Measurements from ENCODE around the gene RAB31.
"Not testable (repeated sequence)": the region's sequence is repeated elsewhere in the genome, so short reads cannot be mapped to it uniquely, and the experiment has no call there.

Gene RAB31

DNA sequence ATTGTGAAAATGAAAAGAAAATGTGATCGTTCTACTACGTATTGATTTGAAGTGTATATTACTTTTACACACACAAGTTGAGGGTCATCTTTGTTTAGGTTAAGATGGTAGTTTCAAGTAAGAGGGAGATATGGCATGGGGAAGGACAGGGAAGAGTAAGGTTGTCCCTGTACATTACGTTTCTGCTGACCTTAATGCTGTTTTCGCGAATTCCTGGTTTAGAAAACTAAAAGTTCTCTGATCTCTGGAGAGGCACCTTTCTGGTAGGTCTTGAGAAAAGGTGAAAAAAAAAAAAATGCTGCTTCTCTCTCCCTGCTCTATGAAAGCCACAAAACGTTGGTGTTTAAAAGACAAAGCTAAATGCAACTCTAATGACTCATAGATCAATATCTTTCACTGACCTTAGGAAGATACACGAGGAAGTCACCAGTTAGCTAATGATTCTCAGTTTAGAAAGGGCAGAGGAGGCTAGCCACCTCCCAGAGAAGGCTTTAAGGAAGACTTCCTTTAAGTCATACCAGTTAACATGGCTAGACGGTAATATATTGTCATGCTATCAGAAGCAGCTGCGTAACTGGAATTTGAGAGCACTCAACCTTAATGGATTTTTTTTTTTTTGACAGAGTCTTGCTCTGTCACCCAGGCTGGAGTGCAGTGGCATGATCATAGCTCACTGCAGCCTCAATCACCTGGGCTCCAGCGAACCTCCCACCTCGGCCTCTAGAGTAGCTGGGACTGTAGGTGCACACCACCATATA, 190.9 kb downstream of the RAB31 start:
- H3K36me3 ChIP-seq (ENCODE audit: control insufficient read depth, insufficient read depth, low read length) = no peaks in the 10 kb centered on the region
- WGBS (ENCODE audit: insufficient coverage, insufficient read length) = 100% methylated on average over 2 of the region's 11 CpGs
- H3K4me3 ChIP-seq (ENCODE audit: low read length) = no peak overlapping the region
- no peaks in the 10 kb centered on the region for H3K9me3 ChIP-seq (ENCODE audit: control insufficient read depth, insufficient read depth, low read length)
- no peak for DNase-seq (ENCODE audit: low read depth, low spot score)
- no peaks in the 10 kb centered on the region for H3K27me3 ChIP-seq (ENCODE audit: control insufficient read depth, insufficient read depth, low read length)
- no peaks in the 10 kb centered on the region for H3K4me1 ChIP-seq (ENCODE audit: control insufficient read depth, insufficient read depth, low read length)
- H3K27ac ChIP-seq (ENCODE audit: low read length) = no peak overlapping the region

GRCh38 chr18:9899550-9899930, 191.4 kb downstream of the RAB31 start:
- H3K4me3 ChIP-seq (ENCODE audit: low read length); H3K36me3 ChIP-seq (ENCODE audit: control insufficient read depth, insufficient read depth, low read length); H3K9me3 ChIP-seq (ENCODE audit: control insufficient read depth, insufficient read depth, low read length); H3K27ac ChIP-seq (ENCODE audit: low read length); DNase-seq (ENCODE audit: low read depth, low spot score); H3K27me3 ChIP-seq (ENCODE audit: control insufficient read depth, insufficient read depth, low read length); H3K4me1 ChIP-seq (ENCODE audit: control insufficient read depth, insufficient read depth, low read length): not testable (repeated sequence)
- no CpG with 5 or more reads among the region's 1 CpG for WGBS (ENCODE audit: insufficient coverage, insufficient read length)

- Histone ChIP-seq H3K9me3 (ENCODE audit: control insufficient read depth, insufficient read depth, low read length) (no peaks in the 10 kb centered on the region), H3K27me3 (ENCODE audit: control insufficient read depth, insufficient read depth, low read length) (no peaks in the 10 kb centered on the region), H3K36me3 (ENCODE audit: control insufficient read depth, insufficient read depth, low read length) (no peaks in the 10 kb centered on the region), H3K4me1 (ENCODE audit: control insufficient read depth, insufficient read depth, low read length) (no peaks in the 10 kb centered on the region), H3K4me3 (ENCODE audit: low read length) (no peak overlapping the region), H3K27ac (ENCODE audit: low read length) (no peak overlapping the region)
- no peak for DNase-seq (ENCODE audit: low read depth, low spot score)
- WGBS (ENCODE audit: insufficient coverage, insufficient read length) = no CpG with 5 or more reads among the region's 7 CpGs
Observed at GRCh38 chr18:9900699-9901098, 192.6 kb downstream of the RAB31 start.

- H3K4me3 ChIP-seq (ENCODE audit: low read length) = no peak overlapping the region
- H3K36me3 ChIP-seq (ENCODE audit: control insufficient read depth, insufficient read depth, low read length) = no peaks in the 10 kb centered on the region
- WGBS (ENCODE audit: insufficient coverage, insufficient read length) = no CpG with 5 or more reads among the region's 3 CpGs
- DNase-seq (ENCODE audit: low read depth, low spot score) = no peak
- no peak overlapping the region for H3K27ac ChIP-seq (ENCODE audit: low read length)
- no peaks in the 10 kb centered on the region for H3K27me3 ChIP-seq (ENCODE audit: control insufficient read depth, insufficient read depth, low read length)
- H3K9me3 ChIP-seq (ENCODE audit: control insufficient read depth, insufficient read depth, low read length) = no peaks in the 10 kb centered on the region
- no peaks in the 10 kb centered on the region for H3K4me1 ChIP-seq (ENCODE audit: control insufficient read depth, insufficient read depth, low read length)
Observed at GRCh38 chr18:9901377-9901776, 193.3 kb downstream of the RAB31 start.

DNA sequence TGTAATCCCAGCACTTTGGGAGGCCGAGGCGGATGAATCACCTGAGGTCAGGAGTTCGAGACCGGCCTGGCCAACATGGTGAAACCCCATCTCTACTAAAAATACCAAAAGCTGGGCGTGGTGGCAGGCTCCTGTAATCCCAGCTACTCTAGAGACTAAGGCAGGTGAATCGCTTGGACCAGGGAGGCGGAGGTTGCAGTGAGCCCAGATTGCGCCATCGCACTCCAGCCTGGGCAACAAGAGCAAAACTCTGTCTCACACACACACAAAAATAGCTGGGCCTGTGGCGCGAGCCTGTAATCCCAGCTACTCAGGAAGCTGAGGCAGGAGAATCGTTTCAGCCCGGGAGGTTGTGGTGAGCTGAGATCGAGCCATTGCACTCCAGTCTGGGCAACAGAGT, 194.2 kb downstream of the RAB31 start:
- H3K27me3 ChIP-seq (ENCODE audit: control insufficient read depth, insufficient read depth, low read length); H3K9me3 ChIP-seq (ENCODE audit: control insufficient read depth, insufficient read depth, low read length); H3K27ac ChIP-seq (ENCODE audit: low read length); H3K36me3 ChIP-seq (ENCODE audit: control insufficient read depth, insufficient read depth, low read length); H3K4me3 ChIP-seq (ENCODE audit: low read length); H3K4me1 ChIP-seq (ENCODE audit: control insufficient read depth, insufficient read depth, low read length); DNase-seq (ENCODE audit: low read depth, low spot score): not testable (repeated sequence)
- WGBS (ENCODE audit: insufficient coverage, insufficient read length) = no CpG with 5 or more reads among the region's 14 CpGs

- no peak overlapping the region for H3K4me3 ChIP-seq (ENCODE audit: low read length)
- no CpG with 5 or more reads among the region's 10 CpGs for WGBS (ENCODE audit: insufficient coverage, insufficient read length)
- no peaks in the 10 kb centered on the region for H3K9me3 ChIP-seq (ENCODE audit: control insufficient read depth, insufficient read depth, low read length)
- no peaks in the 10 kb centered on the region for H3K4me1 ChIP-seq (ENCODE audit: control insufficient read depth, insufficient read depth, low read length)
- H3K27ac ChIP-seq (ENCODE audit: low read length) = no peak overlapping the region
- no peak for DNase-seq (ENCODE audit: low read depth, low spot score)
- no peaks in the 10 kb centered on the region for H3K27me3 ChIP-seq (ENCODE audit: control insufficient read depth, insufficient read depth, low read length)
- no peaks in the 10 kb centered on the region for H3K36me3 ChIP-seq (ENCODE audit: control insufficient read depth, insufficient read depth, low read length)
Observed at GRCh38 chr18:9902832-9903231, 194.7 kb downstream of the RAB31 start.

- H3K4me3 ChIP-seq (ENCODE audit: low read length) = no peak overlapping the region
- no CpG with 5 or more reads among the region's 5 CpGs for WGBS (ENCODE audit: insufficient coverage, insufficient read length)
- H3K27me3 ChIP-seq (ENCODE audit: control insufficient read depth, insufficient read depth, low read length) = no peaks in the 10 kb centered on the region
- H3K36me3 ChIP-seq (ENCODE audit: control insufficient read depth, insufficient read depth, low read length) = no peaks in the 10 kb centered on the region
- no peak for DNase-seq (ENCODE audit: low read depth, low spot score)
- H3K4me1 ChIP-seq (ENCODE audit: control insufficient read depth, insufficient read depth, low read length) = no peaks in the 10 kb centered on the region
- H3K9me3 ChIP-seq (ENCODE audit: control insufficient read depth, insufficient read depth, low read length) = no peaks in the 10 kb centered on the region
- H3K27ac ChIP-seq (ENCODE audit: low read length) = no peak overlapping the region
Observed at GRCh38 chr18:9905401-9905922, 197.4 kb downstream of the RAB31 start.

- WGBS (ENCODE audit: insufficient coverage, insufficient read length) = no CpG with 5 or more reads among the region's 3 CpGs
Observed at GRCh38 chr18:9906481-9906880, 198.4 kb downstream of the RAB31 start.

GRCh38 chr18:9907867-9908266, 199.8 kb downstream of the RAB31 start:
- no CpG with 5 or more reads among the region's 4 CpGs for WGBS (ENCODE audit: insufficient coverage, insufficient read length)
- DNase-seq (ENCODE audit: low read depth, low spot score) = no peak
- H3K4me3 ChIP-seq (ENCODE audit: low read length) = no peak overlapping the region
- no peaks in the 10 kb centered on the region for H3K36me3 ChIP-seq (ENCODE audit: control insufficient read depth, insufficient read depth, low read length)
- H3K27me3 ChIP-seq (ENCODE audit: control insufficient read depth, insufficient read depth, low read length) = no peaks in the 10 kb centered on the region
- H3K27ac ChIP-seq (ENCODE audit: low read length) = no peak overlapping the region
- H3K9me3 ChIP-seq (ENCODE audit: control insufficient read depth, insufficient read depth, low read length) = no peaks in the 10 kb centered on the region
- no peaks in the 10 kb centered on the region for H3K4me1 ChIP-seq (ENCODE audit: control insufficient read depth, insufficient read depth, low read length)

More at GRCh38 chr18:9906481-9906880, 198.4 kb downstream of the RAB31 start:
- Histone ChIP-seq H3K4me3 (ENCODE audit: low read length) (no peak overlapping the region), H3K27ac (ENCODE audit: low read length) (no peak overlapping the region), H3K9me3 (ENCODE audit: control insufficient read depth, insufficient read depth, low read length) (no peaks in the 10 kb centered on the region), H3K4me1 (ENCODE audit: control insufficient read depth, insufficient read depth, low read length) (no peaks in the 10 kb centered on the region), H3K36me3 (ENCODE audit: control insufficient read depth, insufficient read depth, low read length) (no peaks in the 10 kb centered on the region), H3K27me3 (ENCODE audit: control insufficient read depth, insufficient read depth, low read length) (no peaks in the 10 kb centered on the region)
- no peak for DNase-seq (ENCODE audit: low read depth, low spot score)

- no peaks in the 10 kb centered on the region for H3K36me3 ChIP-seq (ENCODE audit: control insufficient read depth, insufficient read depth, low read length)
- H3K27ac ChIP-seq (ENCODE audit: low read length) = no peak overlapping the region
- no peaks in the 10 kb centered on the region for H3K4me1 ChIP-seq (ENCODE audit: control insufficient read depth, insufficient read depth, low read length)
- no peak for DNase-seq (ENCODE audit: low read depth, low spot score)
- no peaks in the 10 kb centered on the region for H3K27me3 ChIP-seq (ENCODE audit: control insufficient read depth, insufficient read depth, low read length)
- H3K9me3 ChIP-seq (ENCODE audit: control insufficient read depth, insufficient read depth, low read length) = no peaks in the 10 kb centered on the region
- no peak overlapping the region for H3K4me3 ChIP-seq (ENCODE audit: low read length)
Observed at GRCh38 chr18:9910071-9910470, 202.0 kb downstream of the RAB31 start.

DNA sequence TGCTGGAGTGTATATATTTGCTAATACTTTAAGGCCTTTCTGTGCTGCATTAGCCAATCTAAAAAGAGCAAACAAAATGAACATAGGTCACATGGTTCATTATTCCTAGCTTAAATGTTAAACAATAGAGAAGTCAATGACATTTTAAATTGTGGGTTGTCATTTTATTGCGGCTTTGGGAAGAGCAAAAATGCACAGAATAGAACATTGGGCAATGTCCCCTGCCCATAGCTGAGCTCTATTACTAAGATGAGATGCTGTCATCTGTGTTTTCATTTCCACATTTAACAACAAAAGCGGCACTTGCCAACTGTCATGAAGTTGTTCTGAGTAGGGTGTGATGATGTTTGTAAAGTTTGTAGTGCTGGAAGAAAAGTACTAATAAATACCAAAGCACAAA, 202.6 kb downstream of the RAB31 start:
- no peaks in the 10 kb centered on the region for H3K9me3 ChIP-seq (ENCODE audit: control insufficient read depth, insufficient read depth, low read length)
- no peak for DNase-seq (ENCODE audit: low read depth, low spot score)
- H3K4me1 ChIP-seq (ENCODE audit: control insufficient read depth, insufficient read depth, low read length) = no peaks in the 10 kb centered on the region
- no peak overlapping the region for H3K4me3 ChIP-seq (ENCODE audit: low read length)
- H3K27ac ChIP-seq (ENCODE audit: low read length) = no peak overlapping the region
- H3K27me3 ChIP-seq (ENCODE audit: control insufficient read depth, insufficient read depth, low read length) = no peaks in the 10 kb centered on the region
- WGBS (ENCODE audit: insufficient coverage, insufficient read length) = no CpG with 5 or more reads among the region's 2 CpGs
- H3K36me3 ChIP-seq (ENCODE audit: control insufficient read depth, insufficient read depth, low read length) = no peaks in the 10 kb centered on the region

All from iPS DF 6.9 (cell line).